ENCODE measurements around the gene BRD9.
"Not testable (repeated sequence)": the region's sequence is repeated elsewhere in the genome, so short reads cannot be mapped to it uniquely, and the experiment has no call there.

Gene BRD9

GRCh38 chr5:838431-838851, 54.2 kb downstream of the BRD9 start:
- not testable (repeated sequence) for H3K4me3 ChIP-seq (ENCODE audit: low read length); DNase-seq (ENCODE audit: low read depth)

GRCh38 chr5:837621-838121, 54.9 kb downstream of the BRD9 start:
- DNase-seq (ENCODE audit: low read depth); H3K4me3 ChIP-seq (ENCODE audit: low read length): not testable (repeated sequence)

- DNase-seq (ENCODE audit: low read depth); H3K4me3 ChIP-seq (ENCODE audit: low read length): not testable (repeated sequence)
Measured at GRCh38 chr5:835933-836612, 56.5 kb downstream of the BRD9 start.

- not testable (repeated sequence) for H3K4me3 ChIP-seq (ENCODE audit: low read length); DNase-seq (ENCODE audit: low read depth)
Measured at GRCh38 chr5:834013-834412, 58.6 kb downstream of the BRD9 start.

- not testable (repeated sequence) for H3K4me3 ChIP-seq (ENCODE audit: low read length); DNase-seq (ENCODE audit: low read depth)
Measured at GRCh38 chr5:828194-828593, 64.4 kb downstream of the BRD9 start.

- H3K4me3 ChIP-seq (ENCODE audit: low read length); DNase-seq (ENCODE audit: low read depth): not testable (repeated sequence)
Measured at GRCh38 chr5:825544-825943, 67.1 kb downstream of the BRD9 start.

GRCh38 chr5:821504-821903, 71.1 kb downstream of the BRD9 start:
- no peak for TF ChIP-seq CTCF (conservative IDR thresholded peaks at IDR 0.05; ENCODE audit: low read length)
- no peak for DNase-seq (ENCODE audit: low read depth)
- H3K4me3 ChIP-seq (ENCODE audit: low read length) = no peak overlapping the region

- no peak for DNase-seq (ENCODE audit: low read depth)
- H3K4me3 ChIP-seq (ENCODE audit: low read length) = no peak overlapping the region
- TF ChIP-seq CTCF (conservative IDR thresholded peaks at IDR 0.05; ENCODE audit: low read length) = no peak
Measured at GRCh38 chr5:820245-820644, 72.4 kb downstream of the BRD9 start.

GRCh38 chr5:819078-819477, 73.5 kb downstream of the BRD9 start:
- DNase-seq (ENCODE audit: low read depth) = no peak
- no peak for TF ChIP-seq CTCF (conservative IDR thresholded peaks at IDR 0.05; ENCODE audit: low read length)
- H3K4me3 ChIP-seq (ENCODE audit: low read length) = no peak overlapping the region

- DNase-seq (ENCODE audit: low read depth) = no peak
- TF ChIP-seq CTCF (conservative IDR thresholded peaks at IDR 0.05; ENCODE audit: low read length) = no peak
- no peak overlapping the region for H3K4me3 ChIP-seq (ENCODE audit: low read length)
Measured at GRCh38 chr5:816176-816575, 76.4 kb downstream of the BRD9 start.

Measured in AG10803 (cell line).